NCI-H2227 (cell line): ENCODE data around the gene CHM.
"Not testable (repeated sequence)": the region's sequence is repeated elsewhere in the genome, so short reads cannot be mapped to it uniquely, and the experiment has no call there.

Source experiments
- DNase-seq: peaks from one replicate; lab custom pipeline; 2025; ENCODE audit not compliant: unreplicated experiment; lab: John Stamatoyannopoulos, UW

CHM gene

DNA sequence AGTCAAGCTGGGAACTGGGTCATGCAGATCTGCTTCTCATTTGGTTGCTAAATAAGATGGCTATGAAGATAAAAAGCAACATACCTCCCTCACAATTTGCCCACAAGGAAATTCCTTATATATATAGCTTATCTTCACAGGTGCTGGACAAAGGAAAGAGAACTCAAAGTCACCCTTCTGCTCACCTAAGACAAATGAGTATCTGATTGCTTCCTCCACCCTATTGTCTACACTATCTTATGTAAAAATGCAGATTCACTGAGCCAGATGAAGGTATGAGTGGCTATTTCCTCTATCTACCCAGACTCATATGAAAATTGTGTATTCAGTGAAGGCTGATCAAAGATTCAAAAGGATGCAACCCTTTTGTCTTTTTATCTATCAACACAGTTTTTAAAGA lies 50.8 kb downstream of the CHM start:
- DNase-seq = no peak

DNA sequence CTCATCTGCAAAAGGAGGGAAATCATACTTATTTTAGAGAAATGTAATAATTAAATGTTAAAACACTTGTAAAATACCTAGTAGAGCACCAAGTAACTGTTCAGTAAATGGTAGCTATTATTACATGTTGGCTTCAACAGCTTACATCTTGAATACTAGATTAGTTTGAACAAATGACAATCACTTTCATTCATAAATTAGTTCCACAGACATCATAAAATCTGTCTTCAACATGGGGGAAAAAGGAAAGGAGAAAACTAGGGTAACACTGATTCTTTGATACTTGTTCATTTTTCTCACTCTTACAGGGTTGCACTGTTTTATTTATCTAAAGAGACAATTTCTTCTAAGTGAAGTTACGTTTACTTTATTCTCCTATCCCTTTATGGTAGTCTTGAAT lies 51.7 kb downstream of the CHM start:
- DNase-seq = no peak

DNA sequence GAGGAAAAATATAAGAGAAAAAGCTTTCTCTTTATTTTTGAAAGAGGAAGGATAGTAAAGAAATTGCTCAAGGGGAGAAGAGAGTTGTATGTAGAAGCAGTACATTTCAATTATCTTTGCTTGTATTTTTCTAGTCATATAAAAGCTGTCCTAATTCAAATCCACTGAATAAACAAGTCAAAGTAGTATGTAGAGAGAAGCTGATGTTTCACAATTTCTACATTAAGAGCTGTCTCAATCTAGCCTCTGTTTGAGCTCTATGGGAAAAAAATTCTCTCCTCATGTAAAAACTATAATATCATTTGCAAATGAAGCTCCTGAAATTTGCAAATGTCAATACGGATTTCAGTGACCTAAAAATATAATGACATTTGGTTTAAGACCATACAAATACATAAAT lies 52.6 kb downstream of the CHM start:
- no peak for DNase-seq

- DNase-seq = no peak
Measured at GRCh38 chrX:85994228-85994627, 53.1 kb downstream of the CHM start.

DNA sequence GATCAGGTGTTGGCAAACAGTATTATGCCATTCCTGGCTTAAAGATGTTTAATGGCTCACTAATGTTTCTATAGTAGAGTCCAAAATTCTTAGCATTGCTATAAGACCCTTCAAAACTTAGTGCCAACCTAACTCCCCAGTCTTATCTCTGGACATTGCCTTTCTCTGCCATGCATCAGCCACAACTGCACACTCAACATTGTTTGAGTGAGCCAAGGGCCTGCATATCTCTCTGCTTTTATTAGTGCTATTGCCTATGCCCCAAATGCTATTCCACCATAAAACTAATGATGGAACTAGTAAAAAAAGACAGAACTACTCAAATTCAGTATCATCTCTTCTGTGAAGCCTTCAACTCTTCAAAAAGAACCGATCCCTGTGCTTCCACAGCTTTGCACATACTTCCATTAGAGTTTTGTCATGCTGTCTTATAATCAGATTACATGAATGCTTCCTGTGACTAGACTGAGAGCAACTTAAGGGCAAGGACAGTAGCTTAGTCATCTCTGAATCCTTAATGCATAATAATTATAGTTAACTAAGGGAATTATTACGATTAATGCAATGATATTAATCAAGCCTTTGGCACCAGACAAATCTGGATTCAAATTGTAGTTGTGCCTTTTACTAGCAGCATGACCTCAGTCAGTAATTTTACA lies 53.7 kb downstream of the CHM start:
- DNase-seq = no peak

DNA sequence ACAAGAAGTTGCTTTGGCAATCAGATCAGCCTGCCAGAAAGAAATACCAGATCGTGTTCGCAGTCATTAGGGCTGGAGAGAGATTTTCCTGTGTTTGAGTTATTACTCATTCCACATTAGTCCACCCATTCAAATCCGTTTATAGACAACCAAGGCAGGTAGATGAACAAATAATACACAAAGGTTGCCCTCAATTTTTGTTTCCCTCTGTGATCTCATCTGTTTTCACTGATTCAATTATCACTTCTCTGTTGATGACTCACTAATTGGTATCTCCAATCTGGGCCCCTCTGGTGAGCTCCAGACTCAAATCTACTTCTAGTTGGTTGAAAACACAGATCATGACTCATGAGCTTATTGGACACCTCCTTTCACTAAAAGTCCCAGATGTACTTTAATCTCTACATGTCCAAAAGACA lies 54.5 kb downstream of the CHM start:
- DNase-seq = no peak

DNA sequence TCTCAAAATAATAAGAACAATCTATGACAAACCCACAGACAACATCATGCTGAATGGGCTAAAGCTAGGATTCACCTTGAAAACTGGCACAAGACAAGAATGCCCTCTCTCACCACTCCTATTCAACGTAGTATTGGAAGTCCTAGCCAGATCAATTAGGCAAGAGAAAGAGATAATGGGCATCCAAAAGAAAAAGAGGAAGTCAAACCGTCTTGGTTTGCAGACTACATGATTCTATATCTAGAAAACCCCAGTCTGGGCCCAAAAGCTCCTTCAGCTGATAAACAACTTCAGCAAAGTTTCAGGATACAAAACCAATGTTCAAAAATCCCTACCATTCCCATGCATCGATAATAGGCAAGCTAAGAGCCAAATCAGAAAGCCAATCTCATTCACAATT lies 59.0 kb downstream of the CHM start:
- no peak for DNase-seq

DNA sequence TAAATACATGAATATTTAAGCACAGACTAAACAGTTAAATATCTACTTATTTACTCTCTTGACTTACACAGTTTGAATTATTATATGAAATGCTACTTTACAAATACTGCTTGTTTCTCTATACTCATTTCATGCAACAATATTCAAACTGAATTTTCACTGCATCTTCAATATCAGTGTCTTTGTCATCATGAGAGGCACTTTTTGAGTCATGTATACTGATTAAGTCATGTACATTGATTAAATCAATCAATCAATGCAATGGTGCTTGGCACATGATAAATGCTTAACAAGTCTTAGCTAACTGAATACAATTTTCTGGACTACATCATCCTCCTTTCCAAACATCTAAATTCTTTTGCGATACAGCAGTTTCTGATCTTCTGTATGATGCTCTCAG lies 67.1 kb downstream of the CHM start:
- DNase-seq = no peak

DNA sequence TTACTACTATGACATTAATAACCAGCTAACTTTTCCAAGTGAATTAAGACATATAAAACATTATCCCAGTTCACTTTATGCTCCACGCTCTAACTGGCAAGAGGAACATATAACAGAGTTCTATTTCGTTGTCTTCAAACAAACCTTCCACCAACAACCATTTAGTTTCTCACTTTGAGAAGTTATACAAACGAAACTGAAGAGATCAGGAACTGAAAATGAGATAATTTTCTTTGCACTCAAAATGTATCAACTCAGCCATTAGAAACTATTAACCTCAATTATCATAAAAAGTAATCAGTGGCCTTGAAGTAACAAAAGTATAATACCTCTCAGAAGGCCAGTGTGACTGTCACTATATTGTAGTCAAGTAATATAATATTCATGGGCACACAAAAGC lies 70.1 kb downstream of the CHM start:
- DNase-seq = no peak

GRCh38 chrX:85972351-85972750 lies 75.0 kb downstream of the CHM start:
- not testable (repeated sequence) for DNase-seq

DNA sequence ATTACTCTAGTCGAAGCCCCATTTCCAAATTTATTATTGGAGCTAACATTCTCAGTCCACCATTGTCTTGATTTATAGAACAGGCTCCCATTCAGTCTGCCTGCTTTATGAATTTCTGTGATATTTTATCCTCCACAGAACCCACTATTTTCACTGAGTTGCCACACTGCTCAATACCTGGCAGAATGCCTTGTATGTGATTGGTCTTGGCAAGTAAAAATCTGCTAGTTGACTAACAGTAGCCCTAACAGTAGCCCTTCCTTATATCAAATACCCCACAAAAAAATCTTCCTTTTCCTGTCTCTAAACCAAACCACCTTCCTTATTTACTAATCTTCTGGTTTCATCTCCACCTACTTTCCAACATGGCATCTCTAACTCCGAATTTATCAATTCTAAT lies 82.6 kb downstream of the CHM start:
- DNase-seq = no peak

DNA sequence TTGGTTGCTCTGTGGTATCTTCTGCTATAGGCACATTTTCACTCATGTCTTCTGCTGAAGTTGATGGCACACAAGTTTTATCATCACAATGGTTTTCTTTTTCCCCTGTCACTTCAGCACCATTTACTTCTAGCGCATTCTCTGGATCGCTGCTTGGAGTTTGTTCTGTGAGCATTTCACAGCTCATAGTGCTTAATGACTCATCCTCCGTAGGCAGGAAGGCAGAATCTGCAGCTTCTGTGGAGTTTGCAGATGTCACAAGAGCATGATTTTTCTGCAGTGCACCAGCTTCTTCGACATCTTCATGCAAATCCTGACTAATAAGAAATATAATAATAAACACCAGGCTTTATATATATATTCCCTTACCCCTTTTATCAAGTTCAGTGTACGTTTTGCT lies 83.6 kb downstream of the CHM start:
- DNase-seq = no peak

DNA sequence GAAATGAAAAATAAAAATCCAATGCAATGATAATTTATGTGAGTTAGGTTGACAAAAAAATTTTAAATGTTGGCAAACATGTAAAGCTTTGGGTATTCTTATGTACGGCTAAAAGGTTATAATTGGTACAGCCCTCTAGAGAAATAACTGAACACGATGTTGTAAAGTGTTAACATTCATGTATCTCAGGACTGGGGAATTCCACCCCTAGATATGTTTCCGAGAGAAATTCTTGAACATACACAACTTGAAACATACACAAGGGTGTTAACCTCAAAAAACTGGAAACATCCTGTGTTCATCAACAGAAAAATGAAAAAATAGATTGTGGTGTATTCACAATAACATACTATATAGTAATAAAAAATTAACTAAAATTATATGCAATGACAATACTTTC lies 91.8 kb downstream of the CHM start:
- no peak for DNase-seq

DNA sequence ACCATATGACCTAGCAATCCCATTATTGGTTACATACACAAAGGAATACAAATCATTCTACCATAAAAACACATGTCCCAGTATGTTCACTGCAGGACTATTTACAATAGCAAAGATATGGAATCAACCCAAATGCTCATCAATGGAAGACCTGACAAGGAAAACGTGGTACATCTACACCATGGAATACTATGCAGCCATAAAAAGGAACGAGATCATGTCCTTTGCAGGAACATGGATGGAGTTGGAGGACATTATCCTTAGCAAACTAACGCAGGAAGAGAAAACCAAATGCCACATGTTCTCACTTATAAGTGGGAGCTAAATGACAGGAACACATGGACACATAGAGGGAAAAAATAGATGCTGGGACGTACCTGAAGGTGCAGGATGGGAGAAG lies 102.6 kb downstream of the CHM start:
- not testable (repeated sequence) for DNase-seq

GRCh38 chrX:85941275-85941674 lies 106.1 kb downstream of the CHM start:
- DNase-seq = no peak

GRCh38 chrX:85939942-85940341 lies 107.4 kb downstream of the CHM start:
- DNase-seq = not testable (repeated sequence)

GRCh38 chrX:85934399-85934798 lies 113.0 kb downstream of the CHM start:
- DNase-seq = not testable (repeated sequence)

DNA sequence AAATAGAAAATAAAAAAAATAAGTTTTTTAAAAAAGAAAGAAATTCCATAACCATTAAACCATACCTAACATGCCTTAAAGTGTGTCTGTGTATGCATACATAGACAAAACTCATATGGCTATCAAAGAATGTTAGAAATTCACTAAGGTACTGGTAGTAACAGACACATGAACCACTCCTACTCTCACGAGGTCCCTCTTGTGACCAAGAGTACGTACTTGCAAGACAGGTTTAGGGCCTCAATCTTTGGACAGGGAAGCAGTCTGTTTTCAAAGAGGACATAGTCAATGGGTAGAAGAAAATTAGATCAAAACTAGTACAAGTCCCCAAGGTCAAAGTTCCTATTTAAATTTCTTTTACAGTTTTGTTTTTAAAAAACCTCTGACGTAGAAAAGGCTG lies 117.3 kb downstream of the CHM start:
- no peak for DNase-seq

DNA sequence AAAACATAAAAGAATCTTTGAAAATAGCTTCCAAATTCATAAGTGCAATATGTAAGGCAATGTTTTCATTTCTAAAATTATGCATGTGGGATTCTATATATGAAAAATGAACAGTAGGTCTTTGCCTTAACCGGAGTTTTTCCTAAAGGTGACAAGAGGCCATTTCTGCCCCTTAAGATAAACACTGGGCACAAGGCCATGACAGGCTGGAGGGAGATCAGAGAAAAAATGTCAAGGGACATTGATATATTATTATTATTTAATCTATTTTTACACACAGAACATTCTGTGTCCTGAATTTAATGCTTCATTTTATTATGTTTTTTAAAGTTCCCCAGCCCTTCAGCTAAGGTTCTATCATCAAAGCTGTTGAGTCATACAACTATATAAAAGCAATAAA lies 118.8 kb downstream of the CHM start:
- DNase-seq = no peak

DNA sequence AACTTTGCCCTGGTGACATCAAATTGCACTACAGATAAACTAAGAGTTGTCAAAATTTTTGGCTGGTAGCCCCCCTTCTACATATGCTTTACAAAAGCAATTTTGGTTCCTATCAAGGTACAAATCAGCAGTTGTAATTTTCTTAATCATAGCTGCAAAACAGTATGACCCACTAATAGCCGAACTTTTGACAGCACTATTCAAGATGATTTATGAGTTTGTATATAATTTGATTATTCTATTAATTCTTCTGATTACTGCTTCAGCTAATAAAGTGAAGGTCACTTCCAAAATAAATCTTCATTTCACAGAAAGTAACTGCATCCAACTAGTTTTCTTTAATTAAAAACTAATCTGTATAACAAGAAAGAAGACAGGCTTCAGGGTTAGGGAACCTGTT lies 119.6 kb downstream of the CHM start:
- DNase-seq = no peak

DNA sequence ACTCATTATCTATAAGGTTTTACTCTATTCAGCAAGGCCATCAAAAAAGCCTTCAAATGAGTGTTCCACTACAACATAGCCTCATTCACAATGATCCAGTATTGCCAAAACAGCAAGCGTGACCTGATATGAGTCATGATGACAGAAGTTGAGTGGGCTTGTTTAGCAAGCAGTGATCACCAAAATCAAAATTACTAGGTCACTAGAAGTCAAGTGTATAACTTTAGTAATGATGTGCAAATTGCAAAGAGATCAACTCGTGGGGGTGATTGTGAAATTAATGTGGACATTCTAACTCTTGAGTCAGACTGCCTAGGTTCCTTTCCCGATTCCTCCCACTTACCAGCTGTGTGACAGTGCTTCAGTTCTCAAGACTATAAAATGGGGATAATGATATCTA lies 124.5 kb downstream of the CHM start:
- DNase-seq = no peak

DNA sequence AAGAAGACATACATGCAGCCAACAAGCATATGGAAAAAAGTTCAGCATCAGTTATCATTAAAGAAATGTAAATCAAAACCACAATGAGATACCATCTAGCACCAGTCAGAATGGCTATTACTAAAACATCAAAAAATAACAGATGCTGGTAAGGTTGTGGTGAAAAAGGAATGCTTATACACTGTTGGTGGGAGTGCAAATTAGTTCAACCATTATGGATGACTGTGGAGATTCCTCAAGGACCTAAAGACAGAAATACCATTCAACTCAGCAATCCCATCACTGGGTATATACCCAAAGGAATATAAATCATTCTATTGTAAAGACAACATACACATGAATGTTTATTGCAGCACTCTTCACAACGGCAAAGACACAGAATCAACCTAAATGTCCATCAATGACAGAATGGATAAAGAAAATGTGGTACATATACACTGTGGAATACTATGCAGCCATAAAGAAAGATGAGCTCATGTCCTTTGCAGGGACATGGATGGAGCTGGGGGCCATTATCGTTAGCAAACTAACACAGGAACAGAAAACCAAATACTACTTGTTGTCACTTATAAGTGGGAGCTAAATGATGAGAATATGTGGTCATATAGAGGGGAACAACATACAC lies 130.6 kb downstream of the CHM start:
- not testable (repeated sequence) for DNase-seq

DNA sequence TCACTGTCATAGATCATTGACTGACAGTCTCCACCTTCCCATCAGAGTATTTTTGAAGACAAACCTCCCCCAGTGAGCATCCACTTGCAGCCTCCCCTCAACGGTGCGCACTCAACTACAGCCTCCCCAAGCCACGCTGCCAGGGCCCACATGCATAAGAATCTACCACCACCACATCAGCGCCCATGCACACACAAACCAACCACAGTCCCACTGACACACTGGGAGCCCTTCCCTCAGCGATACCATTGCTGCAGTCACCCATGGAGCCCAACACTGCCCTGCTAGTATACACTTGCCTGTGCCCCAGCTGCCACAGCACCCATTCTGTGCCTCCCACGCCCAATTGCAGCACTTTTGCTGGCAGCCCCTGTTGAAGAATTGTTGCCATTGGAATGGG lies 132.9 kb downstream of the CHM start:
- DNase-seq = no peak
